ENCODE data around the gene BSPRY.

GRCh38 chr9:113410207-113410864 lies 61.0 kb downstream of the BSPRY start, which contains the start of the genes C9orf43 and POLE3:
- TF ChIP-seq EZH2 (IDR thresholded peaks at IDR 0.05; ENCODE audit: low read length, unreplicated experiment) = no peak
- no peak for TF ChIP-seq CTCF (conservative IDR thresholded peaks at IDR 0.05; ENCODE audit: low read depth, low read length)
